ENCODE data around the gene PTPN14.
"Not testable (repeated sequence)": the region's sequence is repeated elsewhere in the genome, so short reads cannot be mapped to it uniquely, and the experiment has no call there.

The PTPN14 gene

GRCh38 chr1:214485151-214485550 is 66.3 kb downstream of the PTPN14 start:
- no peak for DNase-seq
- no peak for TF ChIP-seq CTCF (IDR thresholded peaks at IDR 0.05; ENCODE audit: low read depth, low read length)
- Histone ChIP-seq H3K27me3 (peaks cover 22% of the 10 kb centered on the region), H3K4me3 (ENCODE audit: low read depth, low read length) (no peak overlapping the region), H3K4me1 (no peaks in the 10 kb centered on the region), H3K9me3 (no peaks in the 10 kb centered on the region), H3K36me3 (no peaks in the 10 kb centered on the region)

DNA sequence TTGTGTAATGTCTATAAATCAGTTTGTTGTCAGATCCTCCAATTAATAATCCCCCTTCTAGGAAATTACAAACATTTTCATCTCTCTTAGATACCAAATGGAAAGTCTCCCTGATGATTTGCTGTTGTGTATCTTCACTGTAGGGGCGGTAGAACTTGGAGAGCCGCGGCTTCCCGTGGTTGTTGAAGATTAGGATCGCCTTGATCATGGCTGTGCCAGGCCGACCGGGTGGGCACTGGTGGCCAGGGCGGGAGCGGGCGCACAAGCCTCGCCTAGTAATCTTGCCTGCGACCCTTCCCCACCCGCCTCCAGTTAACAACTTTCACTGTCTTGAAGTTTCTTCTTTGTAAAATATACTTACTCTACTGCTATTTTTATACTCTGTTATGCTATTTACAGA is 68.2 kb downstream of the PTPN14 start:
- H3K4me3 ChIP-seq (ENCODE audit: low read depth, low read length); DNase-seq; H3K9me3 ChIP-seq; H3K36me3 ChIP-seq; H3K4me1 ChIP-seq: not testable (repeated sequence)
- peaks cover 22% of the 10 kb centered on the region for H3K27me3 ChIP-seq

DNA sequence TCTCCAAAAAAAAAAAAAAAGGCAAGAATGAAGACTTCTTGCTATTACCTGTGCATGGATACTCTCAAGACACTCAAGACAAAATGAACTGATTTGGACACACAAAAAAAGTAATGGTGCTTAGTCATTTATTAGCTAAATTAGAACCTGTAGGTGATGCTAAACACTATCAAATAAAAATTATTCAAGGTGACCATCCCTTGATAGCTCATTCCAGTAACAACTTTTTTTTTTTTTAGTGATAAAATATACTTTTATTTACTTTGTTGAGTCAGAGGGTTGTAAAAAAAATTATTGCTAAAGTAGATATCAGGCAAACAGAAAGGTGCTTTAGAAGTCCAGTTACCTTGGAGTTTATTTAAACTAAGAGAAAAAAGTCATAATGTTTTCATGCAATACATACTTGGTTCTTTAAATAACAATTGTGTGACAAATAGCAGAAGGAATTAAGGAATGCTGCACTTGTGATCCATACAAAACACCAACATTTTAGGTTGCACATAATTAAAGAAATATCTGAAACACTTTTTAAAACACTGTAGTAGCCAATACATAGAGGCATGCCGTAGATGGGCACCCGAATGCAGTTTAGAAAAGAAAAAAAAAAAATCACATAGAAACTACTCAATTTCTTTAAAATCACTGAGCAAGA is 69.3 kb downstream of the PTPN14 start:
- peaks cover 25% of the 10 kb centered on the region for H3K27me3 ChIP-seq
- not testable (repeated sequence) for H3K9me3 ChIP-seq; H3K4me1 ChIP-seq; H3K36me3 ChIP-seq; DNase-seq; H3K4me3 ChIP-seq (ENCODE audit: low read depth, low read length)

GRCh38 chr1:214476986-214477870 is 74.2 kb downstream of the PTPN14 start:
- Histone ChIP-seq H3K36me3 (no peaks in the 10 kb centered on the region), H3K4me3 (ENCODE audit: low read depth, low read length) (no peak overlapping the region), H3K4me1 (no peaks in the 10 kb centered on the region), H3K9me3 (no peaks in the 10 kb centered on the region), H3K27me3 (peaks cover 13% of the 10 kb centered on the region)
- TF ChIP-seq CTCF (IDR thresholded peaks at IDR 0.05; ENCODE audit: low read depth, low read length) = no peak
- DNase-seq = no peak

GRCh38 chr1:214476229-214476985 is 75.0 kb downstream of the PTPN14 start:
- Histone ChIP-seq H3K9me3 (no peaks in the 10 kb centered on the region), H3K4me3 (ENCODE audit: low read depth, low read length) (no peak overlapping the region), H3K27me3 (peaks cover 20% of the 10 kb centered on the region), H3K4me1 (no peaks in the 10 kb centered on the region), H3K36me3 (no peaks in the 10 kb centered on the region)
- no peak for TF ChIP-seq CTCF (IDR thresholded peaks at IDR 0.05; ENCODE audit: low read depth, low read length)
- DNase-seq = no peak

DNA sequence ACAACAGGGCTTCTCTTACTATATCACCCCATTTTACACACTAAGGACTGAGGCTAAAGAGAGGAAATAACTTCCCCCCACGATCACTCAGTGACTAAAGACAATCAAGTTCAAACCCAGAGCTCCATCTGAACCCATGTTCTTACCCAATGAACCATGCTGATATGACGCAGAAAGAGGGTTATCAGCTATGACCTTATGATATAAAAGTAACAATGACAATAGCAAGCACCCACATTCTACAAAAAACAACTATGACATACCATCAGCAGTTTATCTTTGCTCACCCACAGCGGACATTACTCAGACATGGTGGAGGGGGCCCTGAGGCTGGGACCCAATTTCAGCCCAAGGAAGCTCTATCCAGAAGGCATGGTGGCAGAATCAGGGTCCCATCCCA is 75.7 kb downstream of the PTPN14 start:
- no peak for TF ChIP-seq CTCF (IDR thresholded peaks at IDR 0.05; ENCODE audit: low read depth, low read length)
- H3K36me3 ChIP-seq = no peaks in the 10 kb centered on the region
- no peak overlapping the region for H3K4me3 ChIP-seq (ENCODE audit: low read depth, low read length)
- peaks cover 24% of the 10 kb centered on the region for H3K27me3 ChIP-seq
- DNase-seq = no peak
- no peaks in the 10 kb centered on the region for H3K9me3 ChIP-seq
- H3K4me1 ChIP-seq = no peaks in the 10 kb centered on the region

Data from BE2C (cell line).